GM06990 (cell line): Measurements from ENCODE around the gene ADNP.

Experiments
- DNase-seq: peaks from one replicate; pipeline ENCODE4 v3.0.0-alpha.2; 2011; ENCODE audit not compliant: insufficient read length; ENCODE audit errors: extremely low read depth
- H3K27me3 ChIP-seq: replicated peaks from 2 replicates; pipeline ENCODE4 v1.6.0; 2011; ENCODE audit warnings: low read length; ENCODE audit not compliant: control insufficient read depth, insufficient read depth
- H3K36me3 ChIP-seq: 2 replicates; pipeline ENCODE4 v1.5.1; 2011; ENCODE audit warnings: low read length; ENCODE audit not compliant: control insufficient read depth, insufficient read depth
- H3K4me3 ChIP-seq: replicated peaks from 2 replicates; pipeline ENCODE4 v1.5.1; 2011; ENCODE audit warnings: low read depth, mild to moderate bottlenecking, control low read depth, low read length
- TF ChIP-seq, protein P1 (sequence below): IDR thresholded peaks from 2 replicates; pipeline ENCODE4 v1.5.1; 2011; ENCODE audit warnings: low read length, control low read depth, mild to moderate bottlenecking, inconsistent platforms; ENCODE audit not compliant: insufficient read depth, poor library complexity, severe bottlenecking

The ADNP gene

GRCh38 chr20:50859161-50859560 lies 72.1 kb downstream of the ADNP start:
- TF ChIP-seq, protein P1, sequence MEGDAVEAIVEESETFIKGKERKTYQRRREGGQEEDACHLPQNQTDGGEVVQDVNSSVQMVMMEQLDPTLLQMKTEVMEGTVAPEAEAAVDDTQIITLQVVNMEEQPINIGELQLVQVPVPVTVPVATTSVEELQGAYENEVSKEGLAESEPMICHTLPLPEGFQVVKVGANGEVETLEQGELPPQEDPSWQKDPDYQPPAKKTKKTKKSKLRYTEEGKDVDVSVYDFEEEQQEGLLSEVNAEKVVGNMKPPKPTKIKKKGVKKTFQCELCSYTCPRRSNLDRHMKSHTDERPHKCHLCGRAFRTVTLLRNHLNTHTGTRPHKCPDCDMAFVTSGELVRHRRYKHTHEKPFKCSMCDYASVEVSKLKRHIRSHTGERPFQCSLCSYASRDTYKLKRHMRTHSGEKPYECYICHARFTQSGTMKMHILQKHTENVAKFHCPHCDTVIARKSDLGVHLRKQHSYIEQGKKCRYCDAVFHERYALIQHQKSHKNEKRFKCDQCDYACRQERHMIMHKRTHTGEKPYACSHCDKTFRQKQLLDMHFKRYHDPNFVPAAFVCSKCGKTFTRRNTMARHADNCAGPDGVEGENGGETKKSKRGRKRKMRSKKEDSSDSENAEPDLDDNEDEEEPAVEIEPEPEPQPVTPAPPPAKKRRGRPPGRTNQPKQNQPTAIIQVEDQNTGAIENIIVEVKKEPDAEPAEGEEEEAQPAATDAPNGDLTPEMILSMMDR, result no peak
- DNase-seq, result no peak
- no peaks in the 10 kb centered on the region for H3K27me3 ChIP-seq
- no peak overlapping the region for H3K4me3 ChIP-seq
- H3K36me3 ChIP-seq, result peaks cover 15% of the 10 kb centered on the region

DNA sequence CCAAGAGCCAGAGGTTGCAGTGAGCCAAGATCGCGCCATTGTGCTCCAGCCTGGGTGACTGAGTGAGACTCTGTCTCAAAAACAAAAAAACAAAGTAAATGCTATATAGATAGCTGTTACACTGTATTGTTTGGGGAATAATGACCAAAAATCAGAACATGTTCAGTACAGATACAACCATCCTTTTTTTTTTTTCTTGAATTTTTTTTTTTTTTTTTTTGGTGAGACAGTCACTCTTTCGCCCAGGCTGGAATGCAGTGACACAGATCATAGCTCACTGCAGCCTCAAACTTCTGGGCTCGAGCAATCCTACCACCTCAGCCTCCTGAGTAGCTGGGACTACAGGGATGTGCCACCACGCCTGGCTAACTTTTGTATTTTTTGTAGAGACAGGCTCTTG lies 72.7 kb downstream of the ADNP start:
- TF ChIP-seq, protein P1, result no peak
- Histone ChIP-seq H3K4me3 (no peak overlapping the region), H3K27me3 (no peaks in the 10 kb centered on the region), H3K36me3 (peaks cover 14% of the 10 kb centered on the region)
- no peak for DNase-seq

- DNase-seq, result no peak
- H3K36me3 ChIP-seq, result peaks cover 16% of the 10 kb centered on the region
- no peaks in the 10 kb centered on the region for H3K27me3 ChIP-seq
- TF ChIP-seq, protein P1, result no peak
- H3K4me3 ChIP-seq, result no peak overlapping the region
These were observed 73.9 kb downstream of the ADNP start for GRCh38 chr20:50857348-50857747.

DNA sequence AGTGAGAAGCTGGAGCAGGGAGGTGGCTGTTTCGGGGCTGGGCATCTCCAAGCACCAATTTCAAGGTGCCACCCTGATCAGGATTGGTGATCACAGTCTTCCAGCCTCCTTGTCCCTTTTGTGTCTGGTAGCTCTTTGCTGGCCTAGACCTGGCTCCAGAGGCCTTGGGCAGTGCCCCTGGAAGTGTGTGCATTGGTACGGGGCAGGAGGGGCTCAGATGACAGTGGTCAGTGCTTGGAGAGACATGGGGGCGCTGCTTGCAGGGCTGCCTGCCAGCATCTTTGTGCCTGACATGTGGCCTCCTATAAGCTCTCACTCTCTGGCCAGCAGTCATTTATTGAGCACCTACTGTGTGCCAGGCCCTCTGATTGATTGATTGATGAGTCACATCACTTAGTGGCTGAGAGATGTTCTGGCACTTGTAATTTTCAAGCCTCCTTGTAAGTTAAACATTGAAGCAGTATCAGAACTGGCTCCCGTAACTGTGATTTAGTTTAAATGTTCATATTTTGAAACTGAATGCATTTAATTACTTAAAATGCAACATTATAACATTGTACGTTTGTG lies 74.7 kb downstream of the ADNP start:
- H3K4me3 ChIP-seq, result no peak overlapping the region
- H3K36me3 ChIP-seq, result peaks cover 21% of the 10 kb centered on the region
- no peak for DNase-seq
- H3K27me3 ChIP-seq, result no peaks in the 10 kb centered on the region
- TF ChIP-seq, protein P1, result no peak

DNA sequence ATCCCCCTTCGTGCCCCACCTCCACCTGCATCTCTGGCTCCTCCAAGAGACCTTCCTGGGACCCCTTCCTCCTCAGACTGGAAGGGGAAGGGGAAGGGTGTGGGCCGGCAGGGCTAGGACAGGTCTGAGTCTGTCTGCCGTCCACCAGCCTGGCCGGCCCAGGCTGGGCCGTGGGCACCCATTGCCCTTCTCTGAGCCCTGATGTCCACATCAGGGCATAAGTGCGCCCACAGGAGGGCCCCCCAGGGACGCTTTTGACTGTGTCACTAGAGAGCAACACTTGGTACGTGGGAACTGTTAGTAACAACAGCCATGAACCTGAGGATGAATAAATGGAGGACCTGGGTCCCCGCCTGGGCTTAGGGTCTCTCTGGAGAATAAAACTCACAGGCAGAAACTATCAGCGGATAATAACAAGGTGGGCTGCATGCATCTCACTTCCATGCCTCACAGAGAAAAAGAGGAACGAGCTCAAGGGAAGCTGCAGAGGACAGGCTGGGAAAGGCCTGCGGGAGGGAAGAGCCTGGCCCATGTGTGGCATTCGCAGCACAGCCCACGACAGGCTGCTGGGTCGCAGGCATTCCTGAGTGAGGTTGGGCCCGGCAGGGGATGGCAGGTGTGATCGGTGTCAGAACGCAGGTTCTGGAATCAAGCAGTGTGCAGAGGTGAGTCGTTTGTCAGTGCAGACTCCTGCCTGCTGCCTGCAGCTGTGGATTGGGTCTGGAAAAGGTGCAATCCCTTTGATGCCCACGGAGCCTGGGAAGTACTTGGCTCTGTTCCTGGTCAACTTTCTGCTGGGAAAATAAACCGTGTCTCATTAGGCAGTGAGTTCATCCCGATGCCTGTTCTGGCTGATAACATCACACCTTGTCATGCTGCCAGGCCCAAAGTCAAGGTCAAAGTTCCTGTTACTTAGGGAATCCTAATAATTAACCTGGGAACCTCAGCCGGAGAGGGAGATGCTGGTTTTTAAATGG lies 75.5 kb downstream of the ADNP start:
- TF ChIP-seq, protein P1, result no peak
- Histone ChIP-seq H3K27me3 (no peaks in the 10 kb centered on the region), H3K4me3 (no peak overlapping the region), H3K36me3 (peaks cover 23% of the 10 kb centered on the region)
- DNase-seq, result no peak
